HG03045 (cell line): ENCODE measurements around the gene PPP2R5A.

Experiments used
- ATAC-seq: cut with Tn5 transposase; IDR thresholded peaks from one replicate; pipeline ENCODE4 v1.9.1; 2021; ENCODE audit warnings: mild to moderate bottlenecking, moderate library complexity; ENCODE audit not compliant: unreplicated experiment

PPP2R5A gene

DNA sequence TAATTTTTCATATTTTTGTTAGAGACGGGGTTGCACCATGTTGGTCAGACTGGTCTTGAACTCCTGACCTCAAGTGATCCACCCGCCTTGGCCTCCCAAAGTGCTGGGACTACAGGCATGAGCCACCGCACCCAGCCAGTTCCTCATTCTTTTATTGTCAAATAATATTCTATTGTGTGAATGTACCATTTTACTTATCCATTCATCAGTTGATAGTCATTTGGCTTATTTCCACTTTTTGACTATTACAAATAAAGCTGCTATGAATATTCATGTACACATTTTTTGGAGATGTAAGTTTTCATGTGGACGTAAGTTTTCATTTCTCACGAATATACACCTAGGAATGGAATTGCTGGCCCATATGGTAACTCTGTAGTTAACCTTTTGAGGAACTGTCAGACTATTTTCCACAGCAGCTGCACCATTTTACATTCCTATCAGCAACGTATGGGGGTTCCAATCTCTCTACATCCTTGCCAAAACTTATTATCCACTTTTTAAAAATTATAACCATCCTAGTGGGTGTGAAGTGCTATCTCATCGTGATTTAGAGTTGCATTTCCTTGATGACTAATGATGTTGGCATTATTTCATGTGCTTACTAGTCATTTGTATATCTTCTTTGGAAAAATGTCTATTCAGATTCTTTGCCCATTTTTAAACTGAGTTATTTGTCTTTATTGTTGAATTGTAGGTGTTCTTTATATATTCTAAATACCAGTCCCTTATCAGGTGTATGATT lies 116.8 kb downstream of the PPP2R5A start:
- ATAC-seq, result no peak

DNA sequence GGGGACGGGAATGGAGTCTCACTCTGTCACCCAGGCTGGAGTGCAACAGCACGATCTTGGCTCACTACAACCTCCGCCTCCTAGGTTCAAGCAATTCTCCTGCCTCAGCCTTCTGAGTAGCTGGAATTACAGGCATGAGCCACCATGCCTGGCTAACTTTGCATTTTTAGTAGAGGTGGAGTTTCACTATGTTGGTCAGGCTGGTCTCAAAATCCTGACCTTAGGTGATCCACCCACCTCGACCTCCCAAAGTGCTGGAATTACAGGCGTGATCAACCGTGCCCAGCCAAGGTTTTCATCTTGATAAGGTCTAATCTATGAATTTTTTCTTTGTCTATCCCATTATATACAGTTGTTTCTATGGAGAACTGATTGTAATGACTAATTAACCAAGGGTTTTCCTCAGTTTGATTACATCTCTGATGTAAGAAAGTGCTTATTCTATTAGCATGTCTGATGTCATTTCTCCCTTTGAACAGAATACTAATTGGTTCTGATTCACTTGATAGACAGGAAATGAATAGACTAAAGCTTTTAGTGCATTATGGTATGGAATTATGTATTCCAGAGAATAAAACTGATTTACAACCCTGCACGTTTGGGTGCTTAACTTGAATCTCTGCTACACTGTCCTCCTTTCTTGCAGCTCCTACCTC lies 117.6 kb downstream of the PPP2R5A start:
- ATAC-seq, result no peak

- no peak for ATAC-seq
These were observed 125.1 kb downstream of the PPP2R5A start for GRCh38 chr1:212410231-212410820.
